OCI-LY7 (cell line): ENCODE data around the gene RNF43. TPM values are rescaled to one million over a fixed set of nuclear protein-coding genes. Genes with fewer than 3 reads are reported as not detected.

Source experiments
- BruUV-seq: library from RNA; stranded (reverse); fragments of 400-500 nt; replicated peaks from 2 replicates; lab custom pipeline; 2021; lab: Mats Ljungman, UMichigan
- CTCF ChIA-PET: fragments of 300-600 bp; sonication (Branson Sonifier 250); formaldehyde crosslinking; loops from one replicate; lab custom pipeline; 2022; ENCODE audit warnings: antibody characterized with exemption; ENCODE audit not compliant: unreplicated experiment; lab: Charles Lee
- POLR2A ChIA-PET: fragments of 300-600 bp; sonication (Branson Sonifier 250); formaldehyde crosslinking; loops from one replicate; lab custom pipeline; 2022; ENCODE audit warnings: antibody characterized with exemption; lab: Charles Lee
- DNase-seq: peaks from one replicate; pipeline ENCODE4 v3.0.0-alpha.2; 2015; ENCODE audit warnings: low spot score
- H2AFZ ChIP-seq: fragments of 200-600 bp; sonication (generic), shearing (Covaris generic); 2 replicates; pipeline ENCODE4 v1.6.1; 2014; ENCODE audit warnings: mild to moderate bottlenecking, antibody characterized with exemption, low read length, moderate library complexity
- H3K27ac ChIP-seq: fragments of 200-600 bp; sonication (generic); 2 replicates; pipeline ENCODE4 v1.5.1; 2014; ENCODE audit warnings: mixed run types, low read depth, mild to moderate bottlenecking, moderate library complexity, low read length, inconsistent platforms; ENCODE audit not compliant: poor library complexity, severe bottlenecking
- H3K36me3 ChIP-seq: fragments of 200-600 bp; sonication (generic); 2 replicates; pipeline ENCODE4 v1.6.1; 2014; ENCODE audit warnings: mild to moderate bottlenecking, antibody characterized with exemption, low read length, moderate library complexity, mixed read lengths; ENCODE audit not compliant: insufficient read depth
- H3K4me1 ChIP-seq: fragments of 200-600 bp; sonication (generic); 2 replicates; pipeline ENCODE4 v1.5.1; 2014; ENCODE audit warnings: mild to moderate bottlenecking, low read length; ENCODE audit not compliant: insufficient read depth, poor library complexity, severe bottlenecking
- H3K4me2 ChIP-seq: fragments of 200-600 bp; sonication (generic); 2 replicates; pipeline ENCODE4 v1.6.1; 2014; ENCODE audit warnings: mild to moderate bottlenecking, low read length
- H3K4me3 ChIP-seq: fragments of 200-600 bp; sonication (generic); 2 replicates; pipeline ENCODE4 v1.5.1; 2014; ENCODE audit warnings: mild to moderate bottlenecking, low read depth, low read length; ENCODE audit not compliant: poor library complexity, severe bottlenecking
- H3K79me2 ChIP-seq: fragments of 200-600 bp; sonication (generic); 2 replicates; pipeline ENCODE4 v1.6.1; 2016; ENCODE audit warnings: low read depth, mild to moderate bottlenecking, low read length, moderate library complexity, mixed read lengths; ENCODE audit not compliant: insufficient read depth
- H3K9me2 ChIP-seq: fragments of 200-600 bp; sonication (generic); 2 replicates; pipeline ENCODE4 v1.6.1; 2016; ENCODE audit warnings: mild to moderate bottlenecking, low read length, mixed read lengths; ENCODE audit not compliant: insufficient read depth
- H3K9me3 ChIP-seq: fragments of 200-600 bp; sonication (generic); 2 replicates; pipeline ENCODE4 v1.6.1; 2014; ENCODE audit warnings: mild to moderate bottlenecking, mixed run types, low read length, mixed read lengths
- H4K20me1 ChIP-seq: fragments of 200-600 bp; sonication (generic); 2 replicates; pipeline ENCODE4 v1.6.1; 2014; ENCODE audit warnings: mild to moderate bottlenecking, antibody characterized with exemption, low read length, moderate library complexity, mixed read lengths; ENCODE audit not compliant: insufficient read depth
- EZH2phosphoT487 ChIP-seq: fragments of 200-600 bp; sonication (generic); IDR thresholded peaks from 2 replicates; pipeline ENCODE4 v1.6.1; 2018; ENCODE audit warnings: low read depth, borderline replicate concordance, mild to moderate bottlenecking, mixed run types, antibody characterized with exemption, low read length, moderate library complexity, mixed read lengths
- intact Hi-C: fragments of 100-400 bp; cut with micrococcal nuclease; formaldehyde crosslinking; loops from one replicate; pipeline ENCODE4 v1.10.0; 2022; ENCODE audit not compliant: unreplicated experiment
- total RNA-seq, 2 experiments: library from RNA; depleted of rRNA in 1 of 2; stranded (reverse); fragments of >200 nt in 1 of 2; shearing (Covaris generic) in 1 of 2; gene quantifications; 2 replicates each; pipeline ENCODE4 v1.2.3, GENCODE V29; 2014 to 2022
- TF ChIP-seq, protein P1 (sequence below): fragments of 200-600 bp; sonication (generic); conservative IDR thresholded peaks from 2 replicates; pipeline ENCODE4 v1.5.1; 2014; ENCODE audit warnings: mild to moderate bottlenecking, antibody characterized with exemption, low read length, moderate library complexity, mixed read lengths

Gene RNF43
- total RNA-seq, 2 experiments from 2014 or later: 0.19 to 0.80 TPM

DNA sequence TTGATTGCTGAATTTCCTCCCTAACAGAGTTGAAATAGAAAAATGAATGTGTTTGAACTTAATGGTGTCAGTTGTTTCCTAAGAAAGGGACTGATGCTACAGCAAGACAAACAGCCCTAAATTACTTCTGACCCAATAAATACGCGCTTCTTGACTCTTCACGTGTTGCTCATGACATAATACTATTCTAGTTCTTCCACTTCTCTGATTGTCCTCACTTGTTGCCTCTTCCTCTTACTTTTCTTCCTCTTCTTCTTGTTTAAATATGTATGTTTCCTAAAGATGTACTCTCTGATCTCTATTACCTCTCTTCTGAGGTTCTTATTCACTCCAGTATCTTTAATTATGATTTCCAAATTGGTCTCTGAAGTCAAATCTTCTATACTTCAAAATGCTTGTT lies 32.4 kb downstream of the RNF43 start:
- Histone ChIP-seq H3K9me3 (no peaks in the 10 kb centered on the region), H4K20me1 (no peaks in the 10 kb centered on the region), H3K4me2 (no peak overlapping the region), H2AFZ (no peak overlapping the region), H3K36me3 (no peaks in the 10 kb centered on the region), H3K4me3 (no peak overlapping the region), H3K79me2 (no peaks in the 10 kb centered on the region), H3K4me1 (peaks cover 20% of the 10 kb centered on the region), H3K27ac (no peak overlapping the region), H3K9me2 (no peaks in the 10 kb centered on the region)
- TF ChIP-seq, protein P1, sequence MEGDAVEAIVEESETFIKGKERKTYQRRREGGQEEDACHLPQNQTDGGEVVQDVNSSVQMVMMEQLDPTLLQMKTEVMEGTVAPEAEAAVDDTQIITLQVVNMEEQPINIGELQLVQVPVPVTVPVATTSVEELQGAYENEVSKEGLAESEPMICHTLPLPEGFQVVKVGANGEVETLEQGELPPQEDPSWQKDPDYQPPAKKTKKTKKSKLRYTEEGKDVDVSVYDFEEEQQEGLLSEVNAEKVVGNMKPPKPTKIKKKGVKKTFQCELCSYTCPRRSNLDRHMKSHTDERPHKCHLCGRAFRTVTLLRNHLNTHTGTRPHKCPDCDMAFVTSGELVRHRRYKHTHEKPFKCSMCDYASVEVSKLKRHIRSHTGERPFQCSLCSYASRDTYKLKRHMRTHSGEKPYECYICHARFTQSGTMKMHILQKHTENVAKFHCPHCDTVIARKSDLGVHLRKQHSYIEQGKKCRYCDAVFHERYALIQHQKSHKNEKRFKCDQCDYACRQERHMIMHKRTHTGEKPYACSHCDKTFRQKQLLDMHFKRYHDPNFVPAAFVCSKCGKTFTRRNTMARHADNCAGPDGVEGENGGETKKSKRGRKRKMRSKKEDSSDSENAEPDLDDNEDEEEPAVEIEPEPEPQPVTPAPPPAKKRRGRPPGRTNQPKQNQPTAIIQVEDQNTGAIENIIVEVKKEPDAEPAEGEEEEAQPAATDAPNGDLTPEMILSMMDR: no peak
- no peak for TF ChIP-seq EZH2phosphoT487
- DNase-seq: no peak
- intact Hi-C loops: no loop called here
- POLR2A ChIA-PET: interaction anchor here (0.7 to 1.6 kb wide), 5 partner anchors 12 to 62 kb away, joined by 3 to 10 read pairs (median 3); no protein-coding TSS in a partner anchor
- CTCF ChIA-PET: no interaction called here
- no TSS peak for BruUV-seq

DNA sequence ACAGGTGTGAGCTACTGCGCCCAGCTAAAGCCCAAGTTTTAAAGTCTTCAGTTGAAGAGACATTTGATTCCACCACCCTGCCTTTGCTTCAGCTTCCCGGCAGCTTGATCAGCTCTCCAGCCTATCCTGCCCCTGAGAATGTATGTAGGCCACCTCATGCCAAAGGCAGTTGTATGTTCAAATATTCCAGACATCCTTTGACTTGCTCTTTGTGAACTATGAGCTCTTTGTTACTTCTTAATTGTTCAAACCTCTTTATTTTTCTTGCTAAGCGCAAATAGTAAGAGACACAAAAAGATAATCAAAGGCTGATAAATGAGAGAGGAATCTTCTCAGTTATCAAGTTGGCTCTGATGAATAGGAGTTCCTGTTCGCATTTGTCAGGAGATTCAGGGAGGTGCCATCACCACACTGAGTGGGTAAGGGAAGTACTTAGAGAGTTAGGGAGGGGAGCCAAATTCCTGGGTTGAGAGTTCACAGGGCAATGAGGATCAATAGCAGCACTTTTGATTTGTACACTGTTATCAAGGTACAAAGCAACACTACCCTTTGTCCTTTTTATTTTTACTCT lies 33.4 kb downstream of the RNF43 start:
- ChIA-PET POLR2A (interaction anchor here (0.5 to 1.7 kb wide), 11 partner anchors 11 to 127 kb away, joined by 3 to 10 read pairs (median 4); partner anchors contain the start of gene SUPT4H1), CTCF (no interaction called here)
- no peaks in the 10 kb centered on the region for H4K20me1 ChIP-seq
- TF ChIP-seq EZH2phosphoT487: no peak
- TF ChIP-seq, protein P1: no peak
- no peak for DNase-seq
- H3K4me2 ChIP-seq: no peak overlapping the region
- H3K79me2 ChIP-seq: no peaks in the 10 kb centered on the region
- H2AFZ ChIP-seq: no peak overlapping the region
- no peak overlapping the region for H3K27ac ChIP-seq
- H3K36me3 ChIP-seq: no peaks in the 10 kb centered on the region
- no peaks in the 10 kb centered on the region for H3K9me3 ChIP-seq
- peaks cover 20% of the 10 kb centered on the region for H3K4me1 ChIP-seq
- BruUV-seq: no TSS peak
- intact Hi-C loops: no loop called here
- no peaks in the 10 kb centered on the region for H3K9me2 ChIP-seq
- no peak overlapping the region for H3K4me3 ChIP-seq

DNA sequence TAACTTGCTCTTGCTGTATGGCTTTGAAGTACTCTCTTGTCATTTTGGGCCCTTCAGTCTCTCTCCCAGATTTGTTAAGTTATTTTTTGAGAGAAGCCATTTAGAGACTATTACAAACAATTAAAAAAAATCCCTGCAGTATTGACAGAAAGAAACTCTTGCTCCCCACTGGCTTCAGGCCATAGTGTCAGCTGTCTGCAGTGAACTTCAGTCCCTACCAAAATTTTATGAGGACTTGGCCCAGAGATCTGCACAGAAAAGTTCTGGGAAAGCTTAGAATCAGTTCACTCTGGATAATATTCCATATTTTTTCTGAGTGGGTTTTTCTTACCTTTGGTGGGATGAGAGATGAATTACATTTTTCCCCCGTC lies 34.5 kb downstream of the RNF43 start:
- peaks cover 15% of the 10 kb centered on the region for H3K4me1 ChIP-seq
- no peaks in the 10 kb centered on the region for H3K9me3 ChIP-seq
- peak overlapping the region; percentile 14 for H3K4me3 ChIP-seq
- ChIA-PET POLR2A (interaction anchor here (1.6 to 1.7 kb wide), 2 partner anchors 30 to 31 kb away, joined by 4 to 7 read pairs; partner anchors contain the start of gene SUPT4H1), CTCF (no interaction called here)
- no peaks in the 10 kb centered on the region for H4K20me1 ChIP-seq
- no peak overlapping the region for H3K27ac ChIP-seq
- intact Hi-C loops: no loop called here
- no peaks in the 10 kb centered on the region for H3K36me3 ChIP-seq
- H3K9me2 ChIP-seq: no peaks in the 10 kb centered on the region
- H2AFZ ChIP-seq: peak overlapping the region; percentile 94; the same call in 1 of the 2 replicates
- BruUV-seq: no TSS peak
- DNase-seq: no peak
- TF ChIP-seq, protein P1: no peak
- TF ChIP-seq EZH2phosphoT487: no peak
- H3K79me2 ChIP-seq: no peaks in the 10 kb centered on the region
- H3K4me2 ChIP-seq: peak overlapping the region; percentile 60
